ENCODE measurements around the gene ANP32B.
"Not testable (repeated sequence)": the region's sequence is repeated elsewhere in the genome, so short reads cannot be mapped to it uniquely, and the experiment has no call there.

The ANP32B gene

DNA sequence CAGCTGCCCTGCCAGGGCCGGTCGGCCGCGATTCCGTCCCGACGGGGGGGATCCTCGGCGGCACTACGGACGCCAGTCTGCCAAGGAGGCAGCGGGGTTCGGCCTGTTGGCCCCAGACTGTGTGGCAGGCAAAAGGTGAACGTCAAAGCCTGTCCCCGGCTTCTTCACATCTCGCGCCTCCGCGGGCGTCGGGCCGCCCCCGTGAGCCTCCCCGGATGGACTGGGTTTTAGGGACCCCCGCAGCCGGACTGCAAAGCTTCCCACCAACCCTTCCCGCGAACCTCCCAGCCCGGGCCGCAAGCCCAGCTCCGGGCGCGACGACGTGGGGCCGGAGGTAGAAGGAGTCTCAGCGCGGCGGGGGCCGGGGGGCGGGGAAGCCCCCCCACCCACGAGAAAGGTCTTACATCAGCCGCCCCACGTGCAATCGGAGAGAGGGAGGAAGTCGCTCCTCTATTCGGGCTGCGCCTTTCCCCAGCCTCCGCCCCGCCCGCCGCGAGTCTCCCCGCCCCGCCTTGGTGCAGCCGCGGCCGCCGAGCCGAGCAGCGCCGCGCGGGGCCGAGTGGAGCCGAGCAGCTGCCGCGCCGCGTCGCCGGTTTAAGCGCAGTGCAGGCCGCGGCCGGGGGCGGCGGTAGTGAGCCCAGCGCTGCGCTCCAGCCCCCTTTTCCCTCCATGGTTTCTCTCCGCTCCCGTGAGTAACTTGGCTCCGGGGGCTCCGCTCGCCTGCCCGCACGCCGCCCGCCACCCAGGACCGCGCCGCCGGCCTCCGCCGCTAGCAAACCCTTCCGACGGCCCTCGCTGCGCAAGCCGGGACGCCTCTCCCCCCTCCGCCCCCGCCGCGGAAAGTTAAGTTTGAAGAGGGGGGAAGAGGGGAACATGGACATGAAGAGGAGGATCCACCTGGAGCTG lies at the start of gene ANP32B:
Gene ANP32B (plus strand): TSS at position 659 of the 906 bp plus-strand sequence. CDS start 215 bp downstream, at position 874.
- DNase-seq: peak; percentile 98

DNA sequence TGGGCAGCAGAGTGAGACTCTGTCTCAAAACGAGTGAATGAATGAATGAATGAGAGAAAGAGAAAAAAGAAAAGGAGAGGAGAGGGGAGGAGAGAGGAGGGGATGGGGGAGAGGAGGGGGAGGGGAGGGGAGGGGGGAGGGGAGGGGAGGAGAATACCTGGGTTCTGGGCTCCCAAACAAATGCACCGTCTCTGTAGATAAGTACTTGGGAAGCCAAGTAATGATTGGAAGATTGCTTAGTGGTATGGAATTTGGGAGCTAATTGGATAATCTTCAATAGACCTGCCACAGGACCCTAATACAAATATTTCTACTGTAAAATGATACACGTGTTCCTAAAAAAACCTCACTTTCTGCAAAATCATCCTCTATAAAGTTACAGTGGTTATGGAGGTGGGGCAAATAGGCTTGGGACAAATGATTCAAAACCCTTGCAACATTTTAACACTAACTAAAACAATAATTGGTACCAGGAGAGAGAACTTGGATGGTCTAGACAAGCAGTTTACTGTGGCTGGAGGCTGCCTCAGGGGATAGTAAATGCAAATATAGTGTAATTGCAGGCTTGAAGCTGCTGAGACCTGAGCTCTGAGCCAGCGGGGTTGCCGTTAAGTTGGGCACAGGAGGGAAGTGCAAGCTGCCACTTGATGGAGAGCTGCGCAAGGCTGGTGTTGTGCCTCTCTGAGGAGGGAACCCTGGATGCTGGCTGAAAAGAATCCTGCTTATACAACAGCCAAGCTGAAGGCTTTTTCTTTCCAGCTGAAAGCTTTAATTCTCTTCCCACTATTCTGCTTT lies 48.6 kb upstream of the ANP32B start:
- no peak for DNase-seq

DNA sequence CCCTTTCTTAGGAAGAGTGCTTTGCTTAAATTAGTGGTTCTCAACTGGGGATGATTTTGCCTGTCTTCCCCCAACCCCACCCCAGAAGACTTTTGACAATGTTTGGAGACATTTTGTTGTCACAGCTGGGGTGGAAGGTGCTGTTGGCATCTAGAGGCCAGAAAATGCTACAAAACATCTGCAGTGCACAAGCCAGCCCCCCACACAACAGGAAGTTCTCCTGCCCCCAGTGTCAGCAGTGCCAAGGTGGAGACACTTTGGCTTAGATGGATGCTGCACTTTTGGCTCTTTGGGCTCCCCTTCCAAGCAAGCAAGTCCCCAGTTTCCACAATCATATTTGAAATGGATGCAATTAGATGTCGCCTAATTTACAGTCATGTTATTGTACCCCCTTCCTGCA lies 47.9 kb upstream of the ANP32B start:
- DNase-seq: no peak

DNA sequence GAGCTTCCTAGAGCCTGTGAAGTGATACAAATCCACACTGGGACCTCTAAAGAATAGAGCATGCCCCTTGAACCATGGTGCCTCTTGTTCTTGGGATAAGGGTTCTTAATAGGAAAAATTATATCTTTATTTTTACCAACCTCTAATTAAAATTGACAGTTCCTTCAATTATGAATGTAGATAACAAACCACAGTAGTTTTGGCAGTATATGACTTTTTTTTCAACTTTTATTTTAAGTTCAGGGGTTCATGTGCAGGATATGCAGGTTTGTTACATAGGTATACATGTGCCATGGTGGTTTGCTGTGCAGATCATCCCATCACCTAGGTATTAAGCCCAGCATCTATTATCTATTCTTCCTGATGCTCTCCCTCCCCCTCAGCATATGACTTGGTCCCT lies 46.1 kb upstream of the ANP32B start:
- no peak for DNase-seq

DNA sequence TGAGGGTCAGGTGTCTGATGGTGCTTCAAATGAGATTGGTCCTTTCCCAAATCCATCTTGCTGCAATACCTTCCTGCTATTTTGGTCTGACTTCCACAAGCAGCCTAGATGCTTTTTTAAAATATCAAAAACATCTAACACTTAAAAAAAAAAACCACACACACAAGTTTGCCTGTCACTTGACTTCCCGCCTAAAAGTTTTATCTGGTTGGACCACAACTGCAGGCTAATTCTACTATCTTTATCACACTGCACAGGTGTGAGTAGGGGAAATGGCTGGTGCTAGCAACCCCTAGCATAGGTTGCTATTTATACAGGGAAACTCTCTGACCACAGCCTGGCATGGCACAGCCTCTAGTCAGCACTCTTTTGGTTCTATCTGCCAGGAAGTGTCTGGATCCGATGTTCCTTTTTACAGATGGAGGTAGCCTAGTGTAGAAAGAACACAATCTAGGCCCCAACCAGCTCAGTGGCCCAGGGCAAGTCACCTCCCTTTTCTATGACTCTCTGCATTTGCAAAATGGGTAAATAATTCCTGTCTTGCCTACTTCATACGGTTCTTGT lies 45.0 kb upstream of the ANP32B start, which contains the start of gene HEMGN:
Gene HEMGN (minus strand): TSS at position 92 of the 564 bp plus-strand sequence. CDS start 36 bp downstream, at position 56.
- no peak for DNase-seq

DNA sequence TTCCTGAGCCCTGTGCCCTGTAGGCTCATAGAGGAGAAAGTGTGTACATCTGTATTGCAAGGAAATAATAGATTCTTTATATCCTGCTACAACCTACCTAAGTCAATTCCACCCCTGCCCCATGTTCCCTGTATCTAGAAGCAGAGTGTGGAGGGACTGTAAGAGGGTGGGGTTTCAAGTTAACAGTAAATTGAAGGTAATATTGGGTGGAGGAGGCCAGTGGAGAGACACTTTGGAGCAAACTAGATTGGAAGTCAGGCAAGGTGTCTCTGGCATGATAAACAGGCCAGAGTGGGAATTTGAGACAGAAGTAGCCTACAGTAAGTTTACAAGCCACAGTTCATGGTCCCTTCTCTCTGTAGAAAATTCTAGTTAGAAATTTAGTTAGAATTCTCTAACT lies 42.9 kb upstream of the ANP32B start:
- no peak for DNase-seq

DNA sequence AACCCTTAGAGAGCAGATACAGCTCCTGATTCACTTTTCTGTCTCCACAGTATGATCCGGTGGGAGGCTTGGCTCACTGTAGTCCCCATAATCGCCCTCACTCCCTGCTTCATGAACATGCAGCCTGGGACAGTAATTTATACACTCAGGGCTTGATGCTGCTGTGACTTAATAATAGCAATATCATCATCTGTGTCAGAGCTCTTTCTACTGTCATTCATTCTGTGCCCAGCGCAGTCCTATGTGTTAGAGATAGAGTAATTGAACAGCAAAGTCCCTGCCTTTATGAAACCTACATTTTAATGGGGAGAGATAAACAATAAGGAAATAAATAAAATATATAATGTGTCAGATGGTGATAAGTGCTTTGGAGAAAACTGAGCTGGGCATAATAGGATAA lies 42.4 kb upstream of the ANP32B start:
- DNase-seq: no peak

DNA sequence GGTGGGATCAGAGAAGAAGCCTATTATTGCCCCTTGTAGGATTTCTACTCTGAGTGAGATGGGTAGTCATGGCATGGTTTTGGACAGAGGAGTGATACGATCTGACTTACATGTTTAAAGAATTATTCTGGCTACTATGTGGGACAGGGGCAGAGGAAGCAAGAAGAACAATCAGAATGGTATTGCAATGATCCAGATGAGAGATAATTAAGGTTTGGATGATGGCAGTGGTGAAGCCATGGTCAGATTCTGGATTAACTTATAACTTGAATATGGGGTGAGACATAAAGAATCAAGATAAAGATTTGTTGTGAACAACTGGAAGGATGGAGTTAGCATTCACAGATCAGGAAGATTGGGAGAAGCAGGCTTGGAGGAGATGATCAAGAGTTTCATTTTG lies 41.8 kb upstream of the ANP32B start:
- DNase-seq: no peak

DNA sequence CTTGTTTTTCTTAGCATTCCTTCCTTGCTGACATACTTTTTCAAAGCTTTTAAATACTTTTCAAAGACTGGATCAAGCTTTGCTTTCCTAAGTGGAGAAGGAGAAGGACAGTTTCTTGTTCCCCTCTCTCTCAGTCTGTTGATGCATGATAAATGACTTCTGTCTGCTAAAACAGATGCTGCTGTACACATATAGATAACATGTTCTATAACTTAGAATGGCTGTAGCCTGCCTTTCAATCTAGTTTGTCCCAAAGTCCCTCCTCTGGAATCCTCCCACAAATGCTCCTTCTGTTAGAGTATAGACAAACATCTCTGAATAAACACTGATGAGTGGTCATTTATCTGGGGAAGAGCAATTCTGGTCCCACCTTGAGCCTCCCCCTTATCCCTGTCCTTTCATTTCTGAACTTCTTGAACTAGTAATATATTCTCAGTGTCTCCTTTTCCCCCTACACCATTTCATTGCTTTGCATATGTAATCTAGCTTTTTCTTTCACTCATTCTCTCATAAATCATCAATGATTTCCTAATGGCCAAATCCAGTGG lies 39.8 kb upstream of the ANP32B start:
- DNase-seq: no peak

DNA sequence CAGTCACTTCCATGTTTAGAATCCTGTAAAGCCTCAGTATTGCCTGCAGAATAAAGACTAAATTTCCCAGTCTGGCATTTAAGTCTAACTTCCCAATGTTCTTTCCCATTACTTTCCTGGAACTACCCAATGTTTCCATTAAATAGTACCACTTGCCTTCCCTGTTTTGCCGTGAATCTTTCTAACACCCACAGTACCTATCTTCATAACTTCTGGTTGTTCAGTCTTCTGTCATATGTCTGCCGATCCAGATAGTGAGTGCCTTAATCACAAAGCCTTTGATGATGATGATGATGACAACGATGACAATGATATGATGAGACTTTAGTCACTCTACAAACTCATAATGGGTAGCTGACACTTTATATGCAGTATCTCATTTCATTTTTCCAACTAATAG lies 38.5 kb upstream of the ANP32B start:
- no peak for DNase-seq

DNA sequence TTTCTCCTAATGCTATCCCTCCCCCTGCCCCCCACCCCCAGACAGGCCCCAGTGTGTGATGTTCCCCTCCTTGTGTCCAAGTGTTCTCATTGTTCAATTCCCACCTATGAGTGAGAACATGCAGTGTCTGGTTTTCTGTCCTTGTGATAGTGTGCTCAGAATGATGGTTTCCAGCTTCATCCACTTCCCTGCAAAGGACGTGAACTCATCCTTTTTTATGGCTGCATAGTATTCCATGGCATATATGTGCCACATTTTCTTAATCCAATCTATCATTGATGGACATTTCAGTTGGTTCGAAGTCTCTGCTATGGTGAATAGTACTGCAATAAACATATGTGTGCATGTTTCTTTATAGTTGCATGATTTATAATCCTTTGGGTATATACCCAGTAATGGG lies 37.7 kb upstream of the ANP32B start:
- not testable (repeated sequence) for DNase-seq

DNA sequence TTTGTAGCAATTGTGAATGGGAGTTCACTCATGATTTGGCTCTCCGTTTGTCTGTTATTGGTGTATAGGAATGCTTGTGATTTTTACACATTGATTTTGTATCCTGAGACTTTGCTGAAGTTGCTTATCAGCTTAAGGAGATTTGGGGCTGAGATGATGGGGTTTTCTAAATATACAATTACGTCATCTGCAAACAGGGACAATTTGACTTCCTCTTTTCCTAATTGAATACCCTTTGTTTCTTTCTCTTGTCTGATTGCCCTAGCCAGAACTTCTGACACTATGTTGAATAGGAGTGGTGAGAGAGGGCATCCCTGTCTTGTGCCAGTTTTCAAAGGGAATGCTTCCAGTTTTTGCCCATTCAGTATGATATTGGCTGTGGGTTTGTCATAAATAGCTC lies 36.0 kb upstream of the ANP32B start:
- DNase-seq: not testable (repeated sequence)

DNA sequence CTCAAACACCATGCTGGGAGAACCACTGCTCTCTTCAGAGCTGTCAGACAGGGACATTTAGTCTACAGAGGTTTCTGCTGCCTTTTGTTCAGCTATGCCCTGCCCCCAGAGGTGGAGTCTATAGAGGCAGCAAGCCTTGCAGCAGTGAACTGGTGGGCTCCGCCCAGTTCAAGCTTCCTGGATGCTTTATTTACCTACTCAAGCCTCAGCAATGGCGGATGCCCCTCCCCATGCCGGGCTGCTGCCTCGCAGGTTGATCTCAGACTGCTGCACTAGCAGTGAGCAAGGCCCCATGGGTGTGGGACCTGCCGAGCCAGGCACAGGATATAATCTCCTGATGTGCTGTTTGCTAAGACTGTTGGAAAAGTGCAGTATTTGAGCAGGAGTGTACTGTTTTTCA lies 32.3 kb upstream of the ANP32B start:
- DNase-seq: not testable (repeated sequence)

DNA sequence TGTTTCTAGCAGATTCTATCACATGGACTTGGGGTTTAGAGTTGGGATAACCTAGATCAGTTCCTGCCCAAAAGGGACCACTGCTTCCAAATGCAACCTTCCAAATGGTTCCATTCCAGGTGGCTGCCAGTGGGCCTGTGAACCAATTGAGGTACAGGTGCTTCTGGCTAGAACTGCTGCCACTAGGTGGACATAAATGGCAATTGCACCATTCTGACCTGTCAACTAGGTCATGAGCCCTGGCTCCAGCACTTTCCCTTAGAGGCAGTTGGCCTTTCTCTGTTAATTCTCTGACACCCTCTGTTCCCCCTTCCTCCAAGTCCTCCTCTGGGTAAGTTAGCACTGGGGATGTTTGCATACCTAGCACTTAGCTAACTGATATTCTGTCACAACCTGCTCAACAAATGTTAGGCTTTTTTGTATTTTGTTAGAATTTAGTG lies 28.6 kb upstream of the ANP32B start:
- peak; percentile 52 for DNase-seq

DNA sequence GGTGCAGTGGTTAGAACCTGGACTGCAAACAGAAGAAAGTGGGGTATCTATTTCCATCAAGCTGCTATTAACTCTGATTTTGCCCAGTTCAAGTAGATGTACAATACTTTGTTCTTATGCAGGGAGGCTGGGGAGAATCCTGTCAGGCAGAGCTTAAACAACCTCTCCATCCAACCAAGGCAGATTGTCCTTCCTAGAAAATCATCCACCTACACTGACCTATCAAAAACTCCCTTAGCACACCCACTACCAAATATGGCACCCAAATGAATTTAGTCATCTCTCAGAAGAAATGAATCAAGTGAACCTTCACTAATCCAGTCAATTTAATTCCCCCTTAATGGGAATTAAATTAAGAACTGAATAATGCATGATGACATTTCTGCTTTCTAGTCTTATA lies 26.8 kb upstream of the ANP32B start:
- no peak for DNase-seq

DNA sequence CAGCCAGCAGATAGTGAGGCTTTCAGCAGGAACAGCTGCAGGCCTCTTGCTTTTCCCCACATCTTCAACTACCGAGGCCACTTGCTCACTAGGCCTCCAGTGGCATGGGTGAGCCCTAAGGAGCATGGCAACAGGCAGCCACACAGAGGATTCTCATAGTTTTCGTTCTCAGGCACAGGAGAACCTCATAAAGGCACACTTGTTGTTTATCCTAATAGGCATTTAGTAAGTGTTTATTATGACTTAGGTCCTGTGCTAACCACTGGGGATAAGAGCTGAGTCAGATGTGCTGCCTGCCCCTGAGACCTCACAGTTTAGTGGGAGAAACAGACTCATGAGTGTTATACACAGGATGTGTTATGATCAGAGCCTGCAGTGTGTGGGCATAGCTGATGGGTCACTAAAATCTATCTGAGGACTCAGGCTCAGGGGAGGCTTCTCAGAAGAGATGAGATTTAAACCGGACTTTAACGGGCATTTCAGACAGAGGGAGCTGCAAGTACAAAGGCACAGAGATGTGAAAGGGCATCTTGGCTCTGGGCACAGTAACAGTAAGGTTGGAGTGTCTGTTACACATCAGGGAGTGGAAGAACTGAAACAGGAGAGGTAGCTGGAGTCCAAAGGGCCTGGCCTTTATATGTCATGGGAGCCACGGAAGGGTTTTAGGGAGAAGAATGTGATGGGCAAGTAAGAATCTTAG lies 24.2 kb upstream of the ANP32B start:
- no peak for DNase-seq

DNA sequence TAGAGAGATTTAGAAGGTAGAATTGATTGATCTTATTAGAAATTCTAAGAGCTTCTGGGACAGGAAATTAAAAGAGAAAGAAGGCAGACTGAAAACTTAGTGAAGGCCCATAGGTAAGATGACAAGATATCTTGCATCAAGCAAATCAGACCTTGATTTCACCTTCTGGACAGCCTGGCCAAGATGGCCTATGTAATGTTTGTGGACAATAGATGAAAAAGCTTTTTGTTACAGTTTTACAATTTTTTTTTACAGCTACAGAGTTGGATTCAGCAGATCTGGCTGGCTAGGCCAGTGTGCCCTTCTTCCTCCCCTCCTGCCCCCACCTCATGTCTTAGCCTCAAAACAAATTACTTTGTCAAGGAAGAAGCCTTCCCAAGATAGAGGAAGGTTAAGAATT lies 23.6 kb upstream of the ANP32B start:
- DNase-seq: no peak

DNA sequence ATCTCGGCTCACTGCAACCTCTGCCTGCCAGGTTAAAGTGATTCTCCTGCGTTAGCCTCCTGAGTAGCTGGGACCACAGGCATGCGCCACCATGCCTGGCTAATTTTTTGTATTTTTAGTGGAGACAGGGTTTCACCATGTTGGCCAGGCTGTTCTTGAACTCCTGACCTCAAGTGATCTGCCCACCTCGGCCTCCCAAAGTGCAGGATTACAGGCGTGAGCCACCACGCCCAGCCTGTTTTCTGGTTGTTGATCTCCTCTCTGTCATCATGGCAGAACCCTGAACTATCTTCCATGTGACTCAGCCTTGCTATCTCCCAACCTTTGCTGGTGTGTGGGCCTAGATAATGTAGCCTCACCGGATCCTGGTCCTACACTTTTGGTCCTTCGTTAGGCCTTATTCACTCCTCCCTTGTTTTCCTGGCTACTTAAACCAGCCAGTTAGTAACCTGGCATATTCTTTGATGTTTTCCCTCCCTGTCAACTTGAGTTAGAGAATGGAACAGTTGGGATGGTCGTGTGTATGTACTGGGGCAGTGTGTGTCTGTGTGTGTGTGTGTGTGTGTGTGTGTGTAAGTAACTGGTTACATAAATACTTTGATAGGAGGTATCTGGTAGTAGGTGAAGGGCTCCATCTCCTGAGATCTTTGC lies 22.3 kb upstream of the ANP32B start:
- DNase-seq: not testable (repeated sequence)

DNA sequence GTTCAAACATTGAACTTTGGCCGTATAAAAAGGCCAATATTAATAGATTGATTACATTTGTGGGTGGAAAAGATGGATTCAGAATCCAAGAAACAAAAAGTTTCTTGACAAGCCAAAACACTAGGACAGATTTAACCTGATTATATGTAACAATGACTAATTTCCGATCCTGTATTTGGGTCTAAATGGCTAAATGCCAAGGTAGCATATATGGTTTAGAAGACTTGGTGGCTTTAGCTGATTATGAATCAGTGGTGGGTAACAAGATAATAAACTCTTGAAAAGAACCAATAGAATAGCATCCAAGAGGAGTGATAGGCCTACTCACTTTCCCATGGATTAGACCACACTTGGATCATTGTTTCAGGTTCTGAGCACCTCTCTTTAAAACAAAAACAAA lies 21.8 kb upstream of the ANP32B start:
- DNase-seq: no peak

DNA sequence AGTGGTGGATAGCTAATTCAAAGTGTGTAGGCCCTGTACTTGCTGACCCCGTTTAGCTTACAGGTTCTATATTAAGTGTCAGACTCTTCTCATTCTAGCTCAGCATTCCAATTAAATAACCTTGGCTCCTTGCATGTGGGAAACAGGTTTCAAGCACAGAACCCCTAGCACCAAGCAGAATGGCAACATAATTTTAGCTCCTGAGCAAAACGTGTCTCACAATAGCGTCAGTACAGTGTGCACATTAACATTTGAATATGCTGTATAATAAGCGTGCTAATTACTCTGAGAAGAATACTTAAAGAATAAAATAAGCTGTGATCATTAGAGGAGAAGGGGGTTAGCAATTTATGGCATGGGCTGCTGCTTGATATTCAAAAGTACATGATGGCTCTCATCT lies 21.0 kb upstream of the ANP32B start:
- no peak for DNase-seq

DNA sequence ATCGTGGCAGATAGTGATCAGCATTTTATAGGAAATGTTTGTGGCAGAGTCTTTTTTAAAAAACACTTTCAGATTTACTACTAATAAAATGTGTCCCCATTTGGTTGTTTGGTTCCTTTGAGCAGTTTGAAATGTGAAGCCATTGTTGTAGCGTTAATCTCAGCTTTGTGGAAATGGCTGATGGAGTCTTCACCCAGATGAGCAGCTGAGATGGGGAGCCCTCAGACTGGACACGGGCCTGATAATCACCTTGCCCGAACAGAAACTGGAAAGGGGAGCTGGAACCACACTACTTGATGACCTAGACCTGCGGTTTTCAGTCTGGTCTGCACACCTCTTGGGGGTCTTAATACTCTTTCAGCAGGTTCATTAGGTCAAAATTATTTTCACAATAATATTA lies 20.6 kb upstream of the ANP32B start:
- DNase-seq: no peak

DNA sequence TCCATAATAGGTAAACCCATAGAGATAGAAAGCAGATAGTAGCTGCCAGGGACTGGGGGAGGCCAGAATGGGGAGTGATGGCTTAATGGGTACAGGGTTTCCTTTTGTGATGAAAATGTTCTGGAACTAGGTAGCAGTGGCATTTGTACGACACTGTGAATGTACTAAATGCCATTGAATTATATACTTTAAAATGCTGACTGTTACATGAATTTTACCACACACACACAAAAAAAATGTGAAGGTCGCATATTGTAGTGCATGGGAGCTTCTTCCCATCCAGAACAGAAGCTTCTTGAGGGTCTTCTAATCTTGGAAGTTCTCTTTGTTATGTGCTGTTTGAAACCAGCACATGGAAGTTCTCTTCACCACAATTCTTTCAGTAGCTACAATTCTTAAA lies 19.9 kb upstream of the ANP32B start:
- no peak for DNase-seq

All from activated naive CD4-positive, alpha-beta T cell treated with anti-CD3 and anti-CD28 coated beads, Interleukin-2, amount 50 U/mL, for 16 hours (primary cell).